Measurements from ENCODE around the gene BABAM1. TPM values are rescaled to one million over a fixed set of nuclear protein-coding genes. Genes with fewer than 3 reads are reported as not detected.

Gene BABAM1
- total RNA-seq, 2 experiments from 2014 or later, result 111 to 113 TPM

DNA sequence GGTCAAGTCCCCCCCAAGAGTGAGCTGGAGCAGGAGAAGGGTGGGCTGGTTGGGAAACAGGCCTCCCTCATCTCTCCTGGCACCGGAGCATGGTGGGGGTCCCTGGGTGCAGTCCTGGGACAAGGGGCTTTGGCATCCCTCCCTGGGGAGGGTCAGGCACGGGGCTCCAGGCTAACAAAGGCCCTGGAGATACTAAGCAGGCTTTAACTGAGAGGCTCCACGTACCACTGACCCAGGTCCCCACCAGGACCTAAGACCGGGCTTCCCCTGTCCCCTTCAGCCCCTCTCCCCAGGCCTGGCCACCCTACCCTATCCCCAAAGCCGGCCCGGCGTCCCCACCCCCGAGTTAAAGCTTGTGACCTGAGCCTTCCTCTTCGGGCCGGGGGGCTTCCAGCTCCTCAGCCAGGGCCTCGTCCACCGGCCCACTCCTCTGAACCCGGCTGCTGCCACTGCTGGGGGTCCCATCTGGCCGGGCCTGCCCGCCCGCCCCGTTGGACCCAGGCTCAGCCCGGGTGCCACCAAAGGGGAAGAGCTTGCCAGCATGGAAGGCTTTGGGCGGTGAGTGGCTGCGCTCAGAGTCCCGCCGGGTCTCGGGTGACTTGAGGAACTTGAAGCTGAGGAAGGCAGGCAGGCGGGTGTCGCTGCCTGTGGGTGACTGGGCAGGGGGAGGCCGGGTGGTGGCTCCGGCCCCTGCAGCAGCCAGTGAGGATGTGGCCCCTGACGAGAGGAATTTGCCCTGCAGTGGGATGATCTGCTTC lies 57.3 kb downstream of the BABAM1 start:
- Mint-ChIP-seq H3K4me1 (peaks cover 8% of the 10 kb centered on the region), H3K27me3 (peaks cover 2% of the 10 kb centered on the region), H3K9me3 (no peaks in the 10 kb centered on the region), H3K36me3 (ENCODE audit: low read depth) (peaks cover 14% of the 10 kb centered on the region), H3K27ac (no peak overlapping the region), H3K4me3 (no peak overlapping the region)
- CTCF ChIA-PET, result interaction anchor here (0.7 to 1.6 kb wide), 3 partner anchors 8 to 19 kb away, joined by 3 to 5 read pairs (median 3); partner anchors contain the start of gene MRPL34
- POLR2A ChIA-PET, result no interaction called here
- DNase-seq, result no peak

DNA sequence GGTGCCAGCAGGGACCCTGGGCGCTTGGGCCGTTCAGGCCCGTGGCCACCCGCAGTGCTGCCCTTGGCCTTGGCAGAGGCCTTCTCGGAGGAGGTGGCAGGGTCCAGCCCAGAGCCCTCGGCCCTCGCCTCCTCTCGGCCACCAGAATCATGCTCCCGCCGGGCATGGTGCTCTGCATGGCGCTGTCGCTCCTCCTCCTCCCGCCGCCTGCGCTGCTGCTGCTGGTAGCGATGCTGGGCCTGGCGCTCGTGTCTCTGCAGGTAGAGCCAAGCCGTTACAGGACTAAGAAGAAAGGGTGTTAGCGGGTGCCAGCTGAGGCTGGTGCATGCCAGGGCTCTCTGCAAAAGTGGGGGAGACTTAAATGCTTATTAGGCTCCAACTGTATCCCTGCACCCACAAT lies 57.9 kb downstream of the BABAM1 start:
- CTCF ChIA-PET, result interaction anchor here (1.4 to 1.6 kb wide), 2 partner anchors 8 to 20 kb away, joined by 3 to 5 read pairs; partner anchors contain the start of gene MRPL34
- Mint-ChIP-seq H3K36me3 (ENCODE audit: low read depth) (peaks cover 12% of the 10 kb centered on the region), H3K9me3 (no peaks in the 10 kb centered on the region), H3K27me3 (peaks cover 7% of the 10 kb centered on the region), H3K4me3 (no peak overlapping the region), H3K4me1 (peaks cover 12% of the 10 kb centered on the region), H3K27ac (no peak overlapping the region)
- DNase-seq, result no peak
- POLR2A ChIA-PET, result no interaction called here

DNA sequence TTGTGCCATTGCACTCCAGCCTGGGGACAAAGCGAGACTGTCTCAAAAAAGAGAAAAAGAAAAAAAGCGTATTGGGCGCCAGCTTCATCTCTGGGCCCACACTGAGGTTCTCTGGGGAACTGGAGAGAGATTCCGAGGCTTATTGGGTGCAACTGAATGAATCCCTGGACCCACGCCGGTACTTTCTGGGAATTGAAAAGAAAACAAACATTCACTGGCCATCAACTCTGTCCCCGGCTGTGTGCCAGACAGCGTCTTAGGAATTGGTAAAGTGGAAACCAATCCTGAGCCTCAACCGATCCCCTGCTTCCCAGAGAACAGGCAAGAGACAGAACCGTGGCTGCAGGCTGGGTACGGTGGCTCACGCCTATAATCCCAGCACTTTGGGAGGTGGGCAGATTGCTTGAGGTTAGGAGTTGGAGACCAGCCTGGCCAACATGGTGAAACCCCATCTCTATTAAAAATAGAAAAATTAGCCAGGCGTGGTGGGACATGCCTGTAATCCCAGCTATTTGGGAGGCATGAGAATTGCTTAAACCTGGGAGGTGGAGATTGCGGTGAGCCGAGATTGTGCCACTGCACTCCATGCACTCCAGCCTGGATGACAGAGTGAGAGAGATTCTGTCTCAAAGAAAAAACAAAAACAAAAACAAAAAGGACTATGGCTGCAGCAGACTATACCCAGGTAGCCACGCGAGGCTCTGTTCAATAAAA lies 58.8 kb downstream of the BABAM1 start:
- CTCF ChIA-PET, result interaction anchor here (1.5 to 2.7 kb wide), 3 partner anchors 8 to 33 kb away, joined by 3 to 7 read pairs (median 7); partner anchors contain the start of gene DDA1

DNA sequence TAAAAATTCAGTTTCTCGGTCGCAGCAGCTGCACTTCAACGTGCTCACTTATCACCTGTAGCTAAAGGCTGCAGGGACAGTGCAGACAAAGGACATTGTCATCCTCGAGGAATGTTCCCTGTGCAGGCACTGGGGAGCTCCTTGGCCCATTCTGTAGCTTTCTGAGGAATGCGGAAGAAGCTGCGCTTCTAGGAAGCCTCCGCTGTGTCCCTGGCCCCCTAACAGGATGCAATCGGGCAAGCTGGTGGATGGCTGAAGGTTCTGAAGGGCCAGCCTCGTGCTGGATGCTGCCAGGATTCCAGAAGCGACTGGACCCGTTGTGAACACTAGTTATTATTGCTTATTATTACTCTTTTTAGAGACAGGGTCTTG lies 59.3 kb downstream of the BABAM1 start:
- Mint-ChIP-seq H3K27me3 (peaks cover 13% of the 10 kb centered on the region), H3K27ac (no peak overlapping the region), H3K4me1 (peaks cover 15% of the 10 kb centered on the region), H3K9me3 (no peaks in the 10 kb centered on the region), H3K36me3 (ENCODE audit: low read depth) (peaks cover 12% of the 10 kb centered on the region), H3K4me3 (no peak overlapping the region)
- DNase-seq, result no peak
- POLR2A ChIA-PET, result no interaction called here
- CTCF ChIA-PET, result interaction anchor here (0.6 to 2.7 kb wide), 7 partner anchors 9 to 34 kb away, joined by 3 to 7 read pairs (median 4); partner anchors contain the start of gene DDA1

More for the DNA sequence above, 58.8 kb downstream of the BABAM1 start:
- H3K9me3 Mint-ChIP-seq, result no peaks in the 10 kb centered on the region
- H3K27me3 Mint-ChIP-seq, result peaks cover 13% of the 10 kb centered on the region
- H3K36me3 Mint-ChIP-seq (ENCODE audit: low read depth), result peaks cover 13% of the 10 kb centered on the region
- H3K27ac Mint-ChIP-seq, result no peak overlapping the region
- no peak overlapping the region for H3K4me3 Mint-ChIP-seq
- H3K4me1 Mint-ChIP-seq, result peaks cover 15% of the 10 kb centered on the region
- POLR2A ChIA-PET, result no interaction called here
- DNase-seq, result no peak

DNA sequence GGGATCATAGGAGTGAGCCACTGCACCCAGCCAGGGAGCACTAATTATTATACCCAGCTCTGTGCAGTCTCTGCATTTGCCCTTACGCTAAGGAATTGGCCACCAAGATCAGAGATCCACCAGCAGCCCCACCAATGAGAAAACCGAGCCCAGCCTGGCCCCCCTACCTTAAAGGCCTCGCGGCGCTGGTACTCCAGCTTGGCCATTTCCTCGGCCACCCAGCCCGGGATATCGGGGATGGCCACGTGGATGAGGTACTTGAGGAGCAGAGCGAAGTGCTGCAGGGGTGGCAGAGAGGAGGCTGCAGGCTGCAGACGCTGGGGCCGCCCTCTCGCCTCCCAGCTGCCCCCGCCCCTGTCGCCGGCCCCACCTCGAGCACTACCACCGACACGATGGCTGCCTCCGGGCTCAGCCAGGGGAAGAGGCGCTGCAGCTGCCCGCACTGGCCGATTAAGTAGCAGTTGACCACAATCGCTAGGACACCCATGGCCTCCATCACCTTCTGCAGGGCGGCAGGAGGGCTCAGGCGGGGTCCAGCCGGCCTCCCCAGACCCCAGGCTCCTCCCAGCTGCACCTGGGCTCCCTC lies 59.9 kb downstream of the BABAM1 start:
- Mint-ChIP-seq H3K4me1 (peaks cover 15% of the 10 kb centered on the region), H3K27ac (no peak overlapping the region), H3K36me3 (ENCODE audit: low read depth) (peaks cover 12% of the 10 kb centered on the region), H3K27me3 (peaks cover 13% of the 10 kb centered on the region), H3K4me3 (no peak overlapping the region), H3K9me3 (no peaks in the 10 kb centered on the region)
- POLR2A ChIA-PET, result no interaction called here
- CTCF ChIA-PET, result interaction anchor here (0.6 to 2.7 kb wide), 7 partner anchors 9 to 34 kb away, joined by 3 to 7 read pairs (median 4); partner anchors contain the start of gene DDA1
- DNase-seq, result no peak

DNA sequence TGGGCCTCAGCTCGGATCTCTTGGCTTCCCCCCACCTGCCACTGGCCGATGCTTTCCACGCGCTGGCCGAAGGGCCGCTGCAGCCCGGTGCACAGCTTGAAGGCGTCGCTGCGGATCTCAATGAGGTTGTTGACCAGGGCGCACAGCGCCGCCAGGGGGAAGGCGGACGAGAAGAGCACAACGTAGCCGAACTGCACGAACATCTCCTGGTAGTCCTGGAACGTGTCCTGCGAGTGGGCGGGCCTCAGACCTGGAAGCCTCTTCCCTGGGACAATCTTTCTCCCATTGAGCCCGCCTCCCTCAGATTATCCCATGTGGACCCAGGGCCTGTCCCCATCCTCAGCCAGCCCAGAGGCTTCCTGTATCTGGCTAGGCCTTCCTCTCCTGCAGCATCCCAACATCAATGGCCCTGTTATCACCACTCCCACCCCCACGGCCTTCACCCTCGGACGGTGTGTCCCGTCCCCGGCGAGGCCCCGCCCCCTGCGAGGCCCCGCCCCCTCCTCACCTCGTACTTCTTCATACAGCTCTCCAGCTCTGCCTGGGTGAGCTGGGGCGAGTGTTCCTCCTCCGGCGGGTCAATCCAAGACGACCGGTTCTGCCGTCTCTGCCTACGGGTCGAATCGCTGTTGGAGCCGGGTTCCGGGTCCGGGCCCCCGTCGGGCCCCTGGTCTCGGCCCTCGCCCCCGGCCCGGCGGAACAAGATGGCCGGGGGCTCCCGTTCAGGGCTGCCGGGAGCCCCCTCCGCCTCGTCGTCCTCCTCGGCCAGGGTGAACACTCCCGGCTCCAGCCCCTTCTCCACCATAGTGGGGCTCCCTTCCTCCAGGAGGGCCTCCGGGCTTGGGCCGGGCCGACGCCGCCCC lies 60.6 kb downstream of the BABAM1 start:
- Mint-ChIP-seq H3K36me3 (ENCODE audit: low read depth) (peaks cover 10% of the 10 kb centered on the region), H3K27me3 (peaks cover 13% of the 10 kb centered on the region), H3K4me3 (peak overlapping the region; percentile 45), H3K9me3 (no peaks in the 10 kb centered on the region), H3K4me1 (peaks cover 19% of the 10 kb centered on the region), H3K27ac (no peak overlapping the region)
- peak; percentile 46 for DNase-seq
- ChIA-PET CTCF (interaction anchor here (1.0 to 2.7 kb wide), 7 partner anchors 10 to 35 kb away, joined by 3 to 7 read pairs (median 4); partner anchors contain the start of genes DDA1 and MRPL34), POLR2A (no interaction called here)

Other genes starting within 250 kb of the BABAM1 start
- gene CPAMD8, start 240.6 kb upstream of the BABAM1 start, total RNA-seq, result under 1 TPM; 0.22 to 0.60 TPM
- gene HAUS8, start 192.0 kb upstream of the BABAM1 start, total RNA-seq, result 10 to 100 TPM; 46.3 to 47.4 TPM
- gene MYO9B, start 191.7 kb upstream of the BABAM1 start, total RNA-seq, result 100 to 1,000 TPM; 217 to 218 TPM
- 10 to 100 TPM; 23.3 to 24.7 TPM for gene USE1, start 52.1 kb upstream of the BABAM1 start, total RNA-seq
- 10 to 100 TPM; 19.6 to 23.1 TPM for gene OCEL1, start 41.2 kb upstream of the BABAM1 start, total RNA-seq
- gene NR2F6, start 21.5 kb upstream of the BABAM1 start, total RNA-seq, result 1 to 10 TPM; 3.6 to 3.8 TPM
- gene USHBP1, start 2.7 kb upstream of the BABAM1 start, total RNA-seq, result under 1 TPM in 1 of 2 experiments, not detected in 1; 0.27 TPM
- gene ANKLE1, start 14.5 kb downstream of the BABAM1 start, total RNA-seq, result 1 to 10 TPM; 1.7 to 1.9 TPM
- gene ABHD8, start 36.0 kb downstream of the BABAM1 start, total RNA-seq, result 10 to 100 TPM in 1 of 2 experiments, 1 to 10 TPM in 1; 9.3 to 10.1 TPM
- 10 to 100 TPM; 79.5 to 80.8 TPM for gene MRPL34, start 38.4 kb downstream of the BABAM1 start, total RNA-seq
- 10 to 100 TPM; 39.5 to 45.3 TPM for gene DDA1, start 42.1 kb downstream of the BABAM1 start, total RNA-seq
- 10 to 100 TPM; 16.4 to 17.5 TPM for gene ANO8, start 67.4 kb downstream of the BABAM1 start, total RNA-seq
- 10 to 100 TPM; 30.9 to 41.3 TPM for gene GTPBP3, start 70.1 kb downstream of the BABAM1 start, total RNA-seq
- not detected for gene PLVAP, start 109.9 kb downstream of the BABAM1 start, total RNA-seq
- gene CCDC194, start 126.8 kb downstream of the BABAM1 start, total RNA-seq, result 1 to 10 TPM; 3.7 to 4.2 TPM
- gene BST2, start 138.2 kb downstream of the BABAM1 start, total RNA-seq, result 100 to 1,000 TPM; 192 to 198 TPM
- 10 to 100 TPM; 33.5 to 44.5 TPM for gene MVB12A, start 152.6 kb downstream of the BABAM1 start, total RNA-seq
- not detected for gene TMEM221, start 181.2 kb downstream of the BABAM1 start, total RNA-seq
- gene NXNL1, start 193.5 kb downstream of the BABAM1 start, total RNA-seq, result not detected
- gene SLC27A1, start 203.1 kb downstream of the BABAM1 start, total RNA-seq, result 1 to 10 TPM; 2.1 to 2.8 TPM
- gene PGLS, start 244.2 kb downstream of the BABAM1 start, total RNA-seq, result 10 to 100 TPM; 81.8 to 93.0 TPM